GM12874 (cell line): Measurements from ENCODE around the gene RAP1GAP.

Experiments used
- TF ChIP-seq, protein P1 (sequence below): IDR thresholded peaks from 2 replicates; pipeline ENCODE4 v1.5.1; 2011; ENCODE audit warnings: low read depth, mild to moderate bottlenecking, control low read depth, low read length, moderate library complexity; ENCODE audit not compliant: insufficient read depth

Gene RAP1GAP

GRCh38 chr1:21664806-21665588 is 4.2 kb downstream of the RAP1GAP start:
- TF ChIP-seq, protein P1, sequence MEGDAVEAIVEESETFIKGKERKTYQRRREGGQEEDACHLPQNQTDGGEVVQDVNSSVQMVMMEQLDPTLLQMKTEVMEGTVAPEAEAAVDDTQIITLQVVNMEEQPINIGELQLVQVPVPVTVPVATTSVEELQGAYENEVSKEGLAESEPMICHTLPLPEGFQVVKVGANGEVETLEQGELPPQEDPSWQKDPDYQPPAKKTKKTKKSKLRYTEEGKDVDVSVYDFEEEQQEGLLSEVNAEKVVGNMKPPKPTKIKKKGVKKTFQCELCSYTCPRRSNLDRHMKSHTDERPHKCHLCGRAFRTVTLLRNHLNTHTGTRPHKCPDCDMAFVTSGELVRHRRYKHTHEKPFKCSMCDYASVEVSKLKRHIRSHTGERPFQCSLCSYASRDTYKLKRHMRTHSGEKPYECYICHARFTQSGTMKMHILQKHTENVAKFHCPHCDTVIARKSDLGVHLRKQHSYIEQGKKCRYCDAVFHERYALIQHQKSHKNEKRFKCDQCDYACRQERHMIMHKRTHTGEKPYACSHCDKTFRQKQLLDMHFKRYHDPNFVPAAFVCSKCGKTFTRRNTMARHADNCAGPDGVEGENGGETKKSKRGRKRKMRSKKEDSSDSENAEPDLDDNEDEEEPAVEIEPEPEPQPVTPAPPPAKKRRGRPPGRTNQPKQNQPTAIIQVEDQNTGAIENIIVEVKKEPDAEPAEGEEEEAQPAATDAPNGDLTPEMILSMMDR, result no peak

- TF ChIP-seq, protein P1, result no peak
Measured at GRCh38 chr1:21663951-21664805, 5.0 kb downstream of the RAP1GAP start.

DNA sequence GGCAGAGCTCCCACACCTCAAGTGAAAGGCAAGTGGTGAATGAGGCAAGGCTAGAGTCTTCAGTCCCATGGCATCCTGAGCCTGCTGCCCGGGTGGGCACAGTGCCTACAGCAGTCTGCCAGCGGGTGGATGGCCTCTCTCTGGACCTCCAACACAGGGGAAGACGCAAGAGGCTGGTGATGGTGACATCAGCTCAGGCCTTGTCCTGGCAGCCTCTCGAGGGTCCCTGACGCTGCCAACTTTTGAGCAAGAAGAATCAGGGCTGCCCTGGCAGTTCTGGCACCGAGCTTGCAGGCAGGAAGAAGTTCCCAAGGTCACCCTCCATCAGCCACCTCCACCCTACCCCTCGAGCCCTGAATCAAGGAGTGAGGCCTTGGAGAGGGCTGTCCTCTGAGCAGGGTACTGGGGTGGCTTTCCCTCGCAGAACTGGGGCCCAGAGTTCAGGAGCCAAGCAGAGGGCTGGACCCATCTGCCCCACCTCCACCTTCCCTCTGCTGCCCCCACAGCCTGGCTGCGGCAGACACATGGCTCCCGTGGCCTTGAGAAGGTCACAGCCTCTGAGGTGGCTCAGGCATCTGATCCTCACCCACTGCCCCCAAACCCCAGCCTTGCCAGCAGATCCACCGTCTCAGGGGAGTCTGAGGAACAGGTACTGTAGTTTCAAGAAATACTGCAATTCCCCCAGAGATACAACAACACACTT is 5.8 kb downstream of the RAP1GAP start:
- TF ChIP-seq, protein P1, result no peak

DNA sequence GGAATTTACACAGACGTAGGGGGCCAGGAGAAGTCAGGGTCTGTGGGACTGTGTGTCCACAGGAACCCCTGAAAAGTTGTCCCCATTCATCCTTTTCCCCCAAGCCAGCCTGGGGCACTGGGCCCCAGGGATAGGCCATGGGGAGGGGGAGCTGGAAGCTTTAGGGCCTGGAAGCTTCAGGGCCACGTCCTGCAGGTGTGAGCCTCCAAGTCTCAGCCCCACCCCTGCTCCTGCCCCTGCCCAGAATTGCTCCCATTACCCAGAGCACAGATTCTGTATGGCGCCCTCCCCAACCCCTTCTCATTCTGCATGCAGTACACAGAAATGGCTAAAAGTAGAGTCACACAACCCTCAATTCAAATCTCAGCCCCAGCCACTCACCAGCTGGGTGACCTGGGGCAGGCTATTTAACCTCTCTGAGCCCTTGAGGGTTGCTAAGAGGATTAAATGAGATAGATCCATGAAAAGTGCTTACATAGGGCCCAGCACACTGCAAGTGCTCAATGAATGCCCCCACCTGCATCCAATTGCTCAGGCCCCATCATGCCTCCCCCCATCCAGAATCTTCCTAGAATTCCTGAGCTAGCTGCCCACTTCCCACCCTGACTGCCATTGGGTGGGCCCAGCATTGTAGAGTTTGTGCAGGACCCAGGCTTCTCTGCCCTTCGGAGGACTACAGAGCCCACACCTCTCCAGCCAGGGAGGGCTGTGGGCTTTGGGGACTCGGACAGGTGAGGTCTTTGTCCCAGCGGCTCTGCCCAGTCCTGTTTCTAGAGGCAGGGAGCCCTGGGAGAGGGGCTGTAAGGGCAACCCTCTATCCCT is 6.5 kb downstream of the RAP1GAP start:
- TF ChIP-seq, protein P1, result no peak

GRCh38 chr1:21661886-21662285 is 7.3 kb downstream of the RAP1GAP start:
- TF ChIP-seq, protein P1, result no peak

- TF ChIP-seq, protein P1, result no peak
Measured at GRCh38 chr1:21659924-21660326, 9.2 kb downstream of the RAP1GAP start.
